Lower leg skin (tissue), 4 donors: ENCODE measurements around the gene CST8. TPM values are rescaled to one million over a fixed set of nuclear protein-coding genes. Genes with fewer than 3 reads are reported as not detected.

Source experiments
- DNase-seq, 2 donors: peaks; one replicate each; pipeline ENCODE4 v3.0.0-alpha.2; 2019; ENCODE audit warnings: low spot score in 2 of 2
- H3K4me3 ChIP-seq: fragments of 200-600 bp; sonication (generic); 2 replicates; pipeline ENCODE4 v1.5.1; 2017; ENCODE audit warnings: mild to moderate bottlenecking, low read depth; ENCODE audit not compliant: poor library complexity, severe bottlenecking
- POLR2A ChIP-seq, 2 donors: fragments of 450-650 bp; IDR thresholded peaks; one replicate each; pipeline ENCODE4 v1.6.1; 2016 to 2017; ENCODE audit warnings: antibody characterized with exemption in 2 of 2, mild to moderate bottlenecking in 1 of 2, moderate library complexity in 1 of 2
- WGBS, 2 donors: methylation state at CpG; one replicate each; pipeline ENCODE4 v1.1.5; 2018; 5-methylcytosine and 5-hydroxymethylcytosine counted together
- intact Hi-C: fragments of 100-400 bp; cut with DNase I; formaldehyde crosslinking; loops from one replicate; pipeline ENCODE4 v1.15.0; 2023; ENCODE audit warnings: low total_unique reads
- total RNA-seq, 4 donors: library from RNA; depleted of rRNA; stranded (reverse); fragments of >200 nt; gene quantifications; one replicate each; pipeline ENCODE4 v1.1.0, GENCODE V29; 2016
- TF ChIP-seq, protein P1 (sequence below), 3 donors: fragments of 450-650 bp; IDR thresholded peaks; one replicate each; pipeline ENCODE4 v1.5.1; 2016; ENCODE audit warnings: antibody characterized with exemption in 3 of 3, mild to moderate bottlenecking in 3 of 3, moderate library complexity in 2 of 3

The CST8 gene
- total RNA-seq, 4 donors from 2014 or later = not detected

DNA sequence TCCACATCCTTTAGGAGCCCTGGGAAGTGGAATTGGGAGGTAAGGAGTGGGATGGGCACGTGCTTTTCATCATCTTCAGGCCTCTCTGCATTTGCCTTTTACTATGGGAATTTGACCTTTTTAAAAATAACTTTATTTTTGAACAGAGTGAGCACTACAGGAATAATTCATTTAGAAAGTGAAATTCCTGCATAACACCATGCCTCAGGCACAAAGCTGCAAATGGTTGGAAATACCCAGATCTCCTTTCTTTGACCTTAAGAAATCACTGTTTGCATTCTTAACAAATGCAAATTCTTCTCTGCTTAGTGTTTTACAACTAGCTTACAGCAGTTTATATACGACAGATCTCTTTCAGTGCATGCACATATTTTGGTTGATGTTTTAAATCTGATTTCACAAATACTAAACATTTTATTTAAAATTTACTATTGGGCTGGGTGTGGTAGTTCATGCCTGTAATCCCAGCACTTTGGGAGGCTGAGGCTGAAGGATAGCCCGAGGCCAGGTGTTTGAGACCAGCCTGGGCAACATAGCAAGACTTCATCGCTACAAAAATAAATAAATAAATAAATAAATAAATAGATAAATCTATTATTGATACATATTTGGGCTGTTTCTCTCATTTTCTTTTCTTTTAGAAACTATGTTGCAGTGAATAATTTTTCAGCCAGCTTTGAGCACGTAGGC lies 24.5 kb downstream of the CST8 start:
- no peak for TF ChIP-seq POLR2A (IDR thresholded peaks at IDR 0.05)
- TF ChIP-seq, protein P1, sequence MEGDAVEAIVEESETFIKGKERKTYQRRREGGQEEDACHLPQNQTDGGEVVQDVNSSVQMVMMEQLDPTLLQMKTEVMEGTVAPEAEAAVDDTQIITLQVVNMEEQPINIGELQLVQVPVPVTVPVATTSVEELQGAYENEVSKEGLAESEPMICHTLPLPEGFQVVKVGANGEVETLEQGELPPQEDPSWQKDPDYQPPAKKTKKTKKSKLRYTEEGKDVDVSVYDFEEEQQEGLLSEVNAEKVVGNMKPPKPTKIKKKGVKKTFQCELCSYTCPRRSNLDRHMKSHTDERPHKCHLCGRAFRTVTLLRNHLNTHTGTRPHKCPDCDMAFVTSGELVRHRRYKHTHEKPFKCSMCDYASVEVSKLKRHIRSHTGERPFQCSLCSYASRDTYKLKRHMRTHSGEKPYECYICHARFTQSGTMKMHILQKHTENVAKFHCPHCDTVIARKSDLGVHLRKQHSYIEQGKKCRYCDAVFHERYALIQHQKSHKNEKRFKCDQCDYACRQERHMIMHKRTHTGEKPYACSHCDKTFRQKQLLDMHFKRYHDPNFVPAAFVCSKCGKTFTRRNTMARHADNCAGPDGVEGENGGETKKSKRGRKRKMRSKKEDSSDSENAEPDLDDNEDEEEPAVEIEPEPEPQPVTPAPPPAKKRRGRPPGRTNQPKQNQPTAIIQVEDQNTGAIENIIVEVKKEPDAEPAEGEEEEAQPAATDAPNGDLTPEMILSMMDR (IDR thresholded peaks at IDR 0.05) = no peak
- no peak overlapping the region for H3K4me3 ChIP-seq
- intact Hi-C loops = loop anchor here (5.0 kb wide), 1 partner anchor 303 kb away; no protein-coding TSS in a partner anchor
- DNase-seq = no peak
- 64 to 73% methylated on average over 5 of the region's 5 CpGs for WGBS, 2 donors

DNA sequence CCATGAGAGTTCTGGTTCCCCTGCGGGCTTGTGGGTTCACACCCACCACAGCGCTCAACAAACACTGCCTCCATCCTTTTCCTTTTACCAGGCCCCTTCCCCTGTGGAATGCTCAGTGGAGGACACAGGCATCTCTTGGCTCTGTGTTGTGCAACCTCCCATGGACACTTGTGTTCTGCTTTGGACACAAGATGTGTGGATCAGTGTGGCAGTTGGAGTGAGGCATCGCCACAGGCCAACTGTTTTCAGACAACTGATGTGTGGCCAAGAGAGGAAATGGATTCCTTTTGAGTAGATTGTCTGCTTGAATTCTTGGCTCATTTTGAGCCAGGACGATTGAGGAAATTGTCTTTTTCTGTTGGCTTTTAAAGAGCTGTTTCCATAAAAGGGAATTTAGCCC lies 26.8 kb downstream of the CST8 start:
- TF ChIP-seq, protein P1 (IDR thresholded peaks at IDR 0.05) = no peak
- no peak for TF ChIP-seq POLR2A (IDR thresholded peaks at IDR 0.05)
- 69 to 71% methylated on average over 4 of the region's 4 CpGs for WGBS, 2 donors

DNA sequence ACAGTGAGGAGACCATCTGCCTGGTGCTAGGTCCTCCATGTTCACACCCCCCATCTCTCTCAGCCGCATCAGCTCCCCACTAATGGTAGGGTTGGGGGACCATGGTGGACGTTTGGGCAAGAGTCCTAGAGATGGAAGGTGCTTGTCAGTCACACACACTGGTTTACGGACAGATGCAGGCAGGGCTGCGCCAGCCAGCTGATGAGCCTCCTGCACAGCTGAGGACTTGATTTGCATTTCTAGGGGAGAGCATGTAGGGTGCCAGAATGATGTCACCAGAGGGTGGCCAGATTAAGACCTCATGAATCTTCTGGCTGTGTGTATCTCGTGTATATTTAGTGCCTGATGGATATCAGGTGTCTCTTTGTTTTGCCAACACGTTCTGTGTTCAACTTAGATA lies 28.6 kb downstream of the CST8 start:
- intact Hi-C loops = loop anchor here (5.0 kb wide), 1 partner anchor 307 kb away; no protein-coding TSS in a partner anchor
- WGBS, 2 donors = 66 to 72% methylated on average over 6 of the region's 6 CpGs
- no peak overlapping the region for H3K4me3 ChIP-seq
- no peak for TF ChIP-seq POLR2A (IDR thresholded peaks at IDR 0.05)
- TF ChIP-seq, protein P1 (IDR thresholded peaks at IDR 0.05) = no peak
- no peak for DNase-seq

More for the DNA sequence above, 26.8 kb downstream of the CST8 start:
- intact Hi-C loops = loop anchor here (5.0 kb wide), 1 partner anchor 305 kb away; no protein-coding TSS in a partner anchor
- no peak for DNase-seq
- no peak overlapping the region for H3K4me3 ChIP-seq

- WGBS, 2 donors = 53 to 60% methylated on average over 2 of the region's 2 CpGs
- TF ChIP-seq POLR2A (IDR thresholded peaks at IDR 0.05) = no peak
- TF ChIP-seq, protein P1 (IDR thresholded peaks at IDR 0.05) = no peak
- no peak for DNase-seq
- no peak overlapping the region for H3K4me3 ChIP-seq
- intact Hi-C loops = no loop called here
Observed at GRCh38 chr20:23520185-23520584, 29.3 kb downstream of the CST8 start.

- DNase-seq = no peak
- WGBS, 2 donors = 80 to 86% methylated on average over 10 of the region's 10 CpGs
- TF ChIP-seq POLR2A (IDR thresholded peaks at IDR 0.05) = no peak
- TF ChIP-seq, protein P1 (IDR thresholded peaks at IDR 0.05) = no peak
- intact Hi-C loops = no loop called here
- H3K4me3 ChIP-seq = no peak overlapping the region
Observed at GRCh38 chr20:23524146-23524545, 33.2 kb downstream of the CST8 start.
